ENCODE measurements around the gene EIF2A. TPM values are rescaled to one million over a fixed set of nuclear protein-coding genes. Genes with fewer than 3 reads are reported as not detected.

The EIF2A gene
- total RNA-seq, 1 donor from 2014 or later = 146 TPM

DNA sequence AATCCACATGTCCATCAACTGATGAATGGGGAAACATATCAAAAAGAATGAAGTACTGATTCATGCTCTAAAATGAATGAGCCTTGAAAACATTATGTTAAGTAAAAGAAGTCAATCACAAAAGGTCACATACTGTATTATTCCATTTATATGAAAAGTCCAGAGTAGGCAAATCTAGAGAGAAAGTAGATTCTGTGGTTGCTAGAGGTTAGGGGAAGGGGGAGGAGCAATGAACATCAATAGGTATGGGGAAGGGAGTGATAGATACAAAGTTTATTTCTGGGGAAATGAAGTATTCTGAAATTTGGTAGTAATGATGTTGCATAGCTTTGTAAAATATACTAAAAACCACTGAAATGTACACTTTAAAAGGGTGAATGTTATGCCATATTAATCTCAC, 14.8 kb upstream of the EIF2A start:
- no peak overlapping the region for H3K27ac ChIP-seq
- TF ChIP-seq POLR2A (IDR thresholded peaks at IDR 0.05) = no peak
- TF ChIP-seq POLR2AphosphoS5 (IDR thresholded peaks at IDR 0.05; ENCODE audit: insufficient read depth in 1 of 2, low read depth in 1 of 2) = no peak
- TF ChIP-seq, protein P1, sequence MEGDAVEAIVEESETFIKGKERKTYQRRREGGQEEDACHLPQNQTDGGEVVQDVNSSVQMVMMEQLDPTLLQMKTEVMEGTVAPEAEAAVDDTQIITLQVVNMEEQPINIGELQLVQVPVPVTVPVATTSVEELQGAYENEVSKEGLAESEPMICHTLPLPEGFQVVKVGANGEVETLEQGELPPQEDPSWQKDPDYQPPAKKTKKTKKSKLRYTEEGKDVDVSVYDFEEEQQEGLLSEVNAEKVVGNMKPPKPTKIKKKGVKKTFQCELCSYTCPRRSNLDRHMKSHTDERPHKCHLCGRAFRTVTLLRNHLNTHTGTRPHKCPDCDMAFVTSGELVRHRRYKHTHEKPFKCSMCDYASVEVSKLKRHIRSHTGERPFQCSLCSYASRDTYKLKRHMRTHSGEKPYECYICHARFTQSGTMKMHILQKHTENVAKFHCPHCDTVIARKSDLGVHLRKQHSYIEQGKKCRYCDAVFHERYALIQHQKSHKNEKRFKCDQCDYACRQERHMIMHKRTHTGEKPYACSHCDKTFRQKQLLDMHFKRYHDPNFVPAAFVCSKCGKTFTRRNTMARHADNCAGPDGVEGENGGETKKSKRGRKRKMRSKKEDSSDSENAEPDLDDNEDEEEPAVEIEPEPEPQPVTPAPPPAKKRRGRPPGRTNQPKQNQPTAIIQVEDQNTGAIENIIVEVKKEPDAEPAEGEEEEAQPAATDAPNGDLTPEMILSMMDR (IDR thresholded peaks at IDR 0.05) = no peak
- no peaks in the 10 kb centered on the region for H3K36me3 ChIP-seq
- H3K4me3 ChIP-seq = no peak overlapping the region
- H3K9me3 ChIP-seq = no peaks in the 10 kb centered on the region
- intact Hi-C loops (cut with DNase I) = no loop called here
- H3K4me1 ChIP-seq = no peaks in the 10 kb centered on the region
- H3K27me3 ChIP-seq = no peaks in the 10 kb centered on the region
- no peak for DNase-seq (ENCODE audit: extremely low spot score in 2 of 2)

DNA sequence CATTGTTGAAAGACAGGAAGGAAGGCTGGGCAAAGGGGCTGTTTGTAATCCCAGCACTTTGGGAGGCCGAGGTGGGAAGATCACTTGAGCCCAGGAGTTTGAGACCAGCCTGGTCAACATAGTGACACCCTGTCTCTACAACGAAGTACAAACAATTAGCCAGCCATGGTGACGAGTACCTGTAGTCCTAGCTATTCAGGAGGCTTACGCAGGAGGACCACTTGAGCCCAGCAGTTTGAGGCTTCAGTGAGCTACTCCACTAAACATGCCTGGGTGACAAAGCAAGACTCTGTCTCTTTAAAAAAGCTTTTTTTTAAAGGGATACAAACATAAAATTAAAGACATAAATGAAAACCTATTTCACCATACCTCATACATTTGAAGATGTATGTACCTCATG, 11.4 kb upstream of the EIF2A start:
- DNase-seq (ENCODE audit: extremely low spot score in 2 of 2) = no peak
- Histone ChIP-seq H3K27me3 (no peaks in the 10 kb centered on the region), H3K27ac (no peak overlapping the region), H3K4me3 (no peak overlapping the region), H3K36me3 (no peaks in the 10 kb centered on the region), H3K4me1 (no peaks in the 10 kb centered on the region), H3K9me3 (no peaks in the 10 kb centered on the region)
- intact Hi-C loops (cut with DNase I) = no loop called here
- TF ChIP-seq, protein P1 (IDR thresholded peaks at IDR 0.05) = no peak
- TF ChIP-seq POLR2A (IDR thresholded peaks at IDR 0.05) = no peak

GRCh38 chr3:150538324-150539208, 8.0 kb upstream of the EIF2A start:
- H3K27ac ChIP-seq = no peak overlapping the region
- no peaks in the 10 kb centered on the region for H3K27me3 ChIP-seq
- TF ChIP-seq POLR2A (IDR thresholded peaks at IDR 0.05) = no peak
- TF ChIP-seq, protein P1 (IDR thresholded peaks at IDR 0.05) = no peak
- TF ChIP-seq POLR2AphosphoS5 (IDR thresholded peaks at IDR 0.05; ENCODE audit: insufficient read depth in 1 of 2, low read depth in 1 of 2) = no peak
- H3K36me3 ChIP-seq = no peaks in the 10 kb centered on the region
- intact Hi-C loops (cut with DNase I) = no loop called here
- DNase-seq (ENCODE audit: extremely low spot score in 2 of 2) = no peak
- no peaks in the 10 kb centered on the region for H3K9me3 ChIP-seq
- H3K4me3 ChIP-seq = no peak overlapping the region
- H3K4me1 ChIP-seq = peaks cover 8% of the 10 kb centered on the region

DNA sequence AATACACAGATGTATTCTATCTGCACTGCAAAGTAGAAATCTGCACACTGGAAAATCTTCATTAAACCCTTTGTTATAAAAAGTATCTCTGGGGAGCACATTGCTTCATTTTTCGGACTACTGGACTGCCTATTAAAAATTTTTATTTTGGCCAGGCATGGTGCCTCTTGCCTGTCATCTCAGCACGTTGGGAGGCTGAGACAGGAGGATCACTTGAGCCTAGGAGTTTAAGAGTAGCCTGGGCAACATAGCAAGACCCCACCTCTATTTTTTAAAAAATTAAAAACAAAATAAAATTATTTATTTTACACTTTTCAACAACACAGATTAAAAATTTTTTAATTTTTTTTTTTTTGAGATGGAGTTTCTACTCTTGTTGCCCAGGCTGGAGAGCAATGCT, 6.3 kb upstream of the EIF2A start:
- DNase-seq (ENCODE audit: extremely low spot score in 2 of 2) = no peak
- no peak overlapping the region for H3K27ac ChIP-seq
- H3K9me3 ChIP-seq = no peaks in the 10 kb centered on the region
- intact Hi-C loops (cut with DNase I) = no loop called here
- peaks cover 26% of the 10 kb centered on the region for H3K4me1 ChIP-seq
- no peaks in the 10 kb centered on the region for H3K36me3 ChIP-seq
- TF ChIP-seq, protein P1 (IDR thresholded peaks at IDR 0.05) = no peak
- no peak for TF ChIP-seq POLR2AphosphoS5 (IDR thresholded peaks at IDR 0.05; ENCODE audit: insufficient read depth in 1 of 2, low read depth in 1 of 2)
- TF ChIP-seq POLR2A (IDR thresholded peaks at IDR 0.05) = no peak
- no peaks in the 10 kb centered on the region for H3K27me3 ChIP-seq
- no peak overlapping the region for H3K4me3 ChIP-seq

DNA sequence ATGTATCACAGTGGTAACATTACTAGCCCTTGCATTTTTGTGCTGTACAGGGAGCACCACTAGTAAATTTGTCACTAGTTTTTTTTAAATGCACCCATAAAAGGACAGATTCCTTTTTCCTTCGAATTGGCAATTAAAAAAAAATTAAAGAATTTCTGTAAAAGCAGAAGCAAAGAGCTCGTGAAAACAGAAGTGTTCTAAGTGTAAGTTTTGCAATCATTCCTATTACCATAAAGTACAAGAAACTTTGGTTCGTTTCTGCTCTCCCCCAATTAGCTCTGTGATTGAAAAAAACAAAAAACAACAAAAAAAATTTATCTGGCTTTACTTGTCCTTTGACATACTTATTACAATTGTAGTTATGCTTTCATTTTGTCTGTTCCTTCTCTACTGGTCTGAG, 5.6 kb upstream of the EIF2A start:
- Histone ChIP-seq H3K4me1 (peaks cover 28% of the 10 kb centered on the region), H3K27ac (no peak overlapping the region), H3K9me3 (no peaks in the 10 kb centered on the region), H3K36me3 (no peaks in the 10 kb centered on the region), H3K4me3 (no peak overlapping the region), H3K27me3 (no peaks in the 10 kb centered on the region)
- no peak for TF ChIP-seq POLR2AphosphoS5 (IDR thresholded peaks at IDR 0.05; ENCODE audit: insufficient read depth in 1 of 2, low read depth in 1 of 2)
- TF ChIP-seq, protein P1 (IDR thresholded peaks at IDR 0.05) = no peak
- TF ChIP-seq POLR2A (IDR thresholded peaks at IDR 0.05) = no peak
- DNase-seq (ENCODE audit: extremely low spot score in 2 of 2) = no peak
- intact Hi-C loops (cut with DNase I) = no loop called here

Measured in vagina (tissue), 2 donors.